ENCODE results near the gene GALNTL6. TPM values are rescaled to one million over a fixed set of nuclear protein-coding genes. Genes with fewer than 3 reads are reported as not detected.

Gene GALNTL6
- polyA plus RNA-seq, 1 donor from 2014 or later = 14.9 TPM

DNA sequence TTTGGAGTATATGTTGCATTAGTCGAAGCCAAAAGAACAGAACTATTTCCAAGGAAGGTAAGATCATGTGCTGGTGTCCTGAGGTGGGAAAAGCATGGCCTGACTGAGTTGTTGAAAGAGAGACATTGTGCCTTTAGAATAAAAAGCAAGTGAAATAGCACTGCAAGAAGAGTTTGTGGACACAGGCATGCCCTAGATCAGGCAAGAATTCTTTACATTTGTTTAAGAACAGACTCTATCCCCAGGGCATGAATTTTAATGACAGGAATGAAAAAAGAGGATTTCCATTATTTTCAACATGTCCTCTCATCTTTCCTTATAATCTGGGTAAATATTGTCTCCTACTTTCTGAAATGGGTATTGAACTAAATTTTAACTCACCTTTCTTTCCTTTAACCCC, 839.2 kb downstream of the GALNTL6 start:
- H3K4me2 ChIP-seq (ENCODE audit: low read length) = no peak overlapping the region
- TF ChIP-seq MXI1 (conservative IDR thresholded peaks at IDR 0.05; ENCODE audit: poor library complexity, severe bottlenecking) = no peak
- H3K79me2 ChIP-seq (replicated peaks; ENCODE audit: insufficient read depth, low read length) = no peaks in the 10 kb centered on the region
- no peak overlapping the region for H3K4me3 ChIP-seq (ENCODE audit: low read length)
- H3K9me2 ChIP-seq (ENCODE audit: insufficient read depth, low read length) = no peaks in the 10 kb centered on the region
- no peaks in the 10 kb centered on the region for H3K9me3 ChIP-seq (ENCODE audit: low read length)
- no peak overlapping the region for H3K27ac ChIP-seq (ENCODE audit: low read length)
- no peak overlapping the region for H2AFZ ChIP-seq (ENCODE audit: low read depth, low read length)
- H4K20me1 ChIP-seq (ENCODE audit: insufficient read depth) = no peaks in the 10 kb centered on the region
- H3K9ac ChIP-seq (ENCODE audit: low read length) = no peak overlapping the region
- H3K36me3 ChIP-seq (ENCODE audit: insufficient read depth, low read length) = no peaks in the 10 kb centered on the region
- no peaks in the 10 kb centered on the region for H3K27me3 ChIP-seq (ENCODE audit: insufficient read depth, low read depth, low read length)
- peaks cover 3% of the 10 kb centered on the region for H3F3A ChIP-seq (ENCODE audit: insufficient read depth, low read length, poor library complexity, severe bottlenecking)

- no peaks in the 10 kb centered on the region for H3K9me2 ChIP-seq (ENCODE audit: insufficient read depth, low read length)
- H3K27ac ChIP-seq (ENCODE audit: low read length) = no peak overlapping the region
- H4K20me1 ChIP-seq (ENCODE audit: insufficient read depth) = no peaks in the 10 kb centered on the region
- H3K4me2 ChIP-seq (ENCODE audit: low read length) = no peak overlapping the region
- TF ChIP-seq SMC3 (conservative IDR thresholded peaks at IDR 0.05; ENCODE audit: poor library complexity) (no peak), TAF1 (IDR thresholded peaks at IDR 0.05; ENCODE audit: low read depth) (no peak), MXI1 (conservative IDR thresholded peaks at IDR 0.05; ENCODE audit: poor library complexity, severe bottlenecking) (no peak), EZH2 (IDR thresholded peaks at IDR 0.05; ENCODE audit: borderline replicate concordance, insufficient read depth, low read length, poor library complexity, severe bottlenecking) (no peak), POLR2AphosphoS5 (IDR thresholded peaks at IDR 0.05) (no peak), EP300 (conservative IDR thresholded peaks at IDR 0.05; ENCODE audit: poor library complexity, severe bottlenecking) (no peak), RAD21 (conservative IDR thresholded peaks at IDR 0.05) (no peak)
- TF ChIP-seq, protein P1, sequence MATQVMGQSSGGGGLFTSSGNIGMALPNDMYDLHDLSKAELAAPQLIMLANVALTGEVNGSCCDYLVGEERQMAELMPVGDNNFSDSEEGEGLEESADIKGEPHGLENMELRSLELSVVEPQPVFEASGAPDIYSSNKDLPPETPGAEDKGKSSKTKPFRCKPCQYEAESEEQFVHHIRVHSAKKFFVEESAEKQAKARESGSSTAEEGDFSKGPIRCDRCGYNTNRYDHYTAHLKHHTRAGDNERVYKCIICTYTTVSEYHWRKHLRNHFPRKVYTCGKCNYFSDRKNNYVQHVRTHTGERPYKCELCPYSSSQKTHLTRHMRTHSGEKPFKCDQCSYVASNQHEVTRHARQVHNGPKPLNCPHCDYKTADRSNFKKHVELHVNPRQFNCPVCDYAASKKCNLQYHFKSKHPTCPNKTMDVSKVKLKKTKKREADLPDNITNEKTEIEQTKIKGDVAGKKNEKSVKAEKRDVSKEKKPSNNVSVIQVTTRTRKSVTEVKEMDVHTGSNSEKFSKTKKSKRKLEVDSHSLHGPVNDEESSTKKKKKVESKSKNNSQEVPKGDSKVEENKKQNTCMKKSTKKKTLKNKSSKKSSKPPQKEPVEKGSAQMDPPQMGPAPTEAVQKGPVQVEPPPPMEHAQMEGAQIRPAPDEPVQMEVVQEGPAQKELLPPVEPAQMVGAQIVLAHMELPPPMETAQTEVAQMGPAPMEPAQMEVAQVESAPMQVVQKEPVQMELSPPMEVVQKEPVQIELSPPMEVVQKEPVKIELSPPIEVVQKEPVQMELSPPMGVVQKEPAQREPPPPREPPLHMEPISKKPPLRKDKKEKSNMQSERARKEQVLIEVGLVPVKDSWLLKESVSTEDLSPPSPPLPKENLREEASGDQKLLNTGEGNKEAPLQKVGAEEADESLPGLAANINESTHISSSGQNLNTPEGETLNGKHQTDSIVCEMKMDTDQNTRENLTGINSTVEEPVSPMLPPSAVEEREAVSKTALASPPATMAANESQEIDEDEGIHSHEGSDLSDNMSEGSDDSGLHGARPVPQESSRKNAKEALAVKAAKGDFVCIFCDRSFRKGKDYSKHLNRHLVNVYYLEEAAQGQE (IDR thresholded peaks at IDR 0.05; ENCODE audit: borderline replicate concordance) = no peak
- TF ChIP-seq, protein P2, sequence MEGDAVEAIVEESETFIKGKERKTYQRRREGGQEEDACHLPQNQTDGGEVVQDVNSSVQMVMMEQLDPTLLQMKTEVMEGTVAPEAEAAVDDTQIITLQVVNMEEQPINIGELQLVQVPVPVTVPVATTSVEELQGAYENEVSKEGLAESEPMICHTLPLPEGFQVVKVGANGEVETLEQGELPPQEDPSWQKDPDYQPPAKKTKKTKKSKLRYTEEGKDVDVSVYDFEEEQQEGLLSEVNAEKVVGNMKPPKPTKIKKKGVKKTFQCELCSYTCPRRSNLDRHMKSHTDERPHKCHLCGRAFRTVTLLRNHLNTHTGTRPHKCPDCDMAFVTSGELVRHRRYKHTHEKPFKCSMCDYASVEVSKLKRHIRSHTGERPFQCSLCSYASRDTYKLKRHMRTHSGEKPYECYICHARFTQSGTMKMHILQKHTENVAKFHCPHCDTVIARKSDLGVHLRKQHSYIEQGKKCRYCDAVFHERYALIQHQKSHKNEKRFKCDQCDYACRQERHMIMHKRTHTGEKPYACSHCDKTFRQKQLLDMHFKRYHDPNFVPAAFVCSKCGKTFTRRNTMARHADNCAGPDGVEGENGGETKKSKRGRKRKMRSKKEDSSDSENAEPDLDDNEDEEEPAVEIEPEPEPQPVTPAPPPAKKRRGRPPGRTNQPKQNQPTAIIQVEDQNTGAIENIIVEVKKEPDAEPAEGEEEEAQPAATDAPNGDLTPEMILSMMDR (IDR thresholded peaks at IDR 0.05; ENCODE audit: poor library complexity, severe bottlenecking) = no peak
- no peaks in the 10 kb centered on the region for H3K9me3 ChIP-seq (ENCODE audit: low read length)
- H3K36me3 ChIP-seq (ENCODE audit: insufficient read depth, low read length) = no peaks in the 10 kb centered on the region
- no peaks in the 10 kb centered on the region for H3K79me2 ChIP-seq (replicated peaks; ENCODE audit: insufficient read depth, low read length)
- H3K9ac ChIP-seq (ENCODE audit: low read length) = no peak overlapping the region
- no peak overlapping the region for H3K4me3 ChIP-seq (ENCODE audit: low read length)
- peaks cover 3% of the 10 kb centered on the region for H3F3A ChIP-seq (ENCODE audit: insufficient read depth, low read length, poor library complexity, severe bottlenecking)
- no peaks in the 10 kb centered on the region for H3K27me3 ChIP-seq (ENCODE audit: insufficient read depth, low read depth, low read length)
- H2AFZ ChIP-seq (ENCODE audit: low read depth, low read length) = no peak overlapping the region
Measured at GRCh38 chr4:172653676-172654075, 840.5 kb downstream of the GALNTL6 start.

GRCh38 chr4:172654457-172654856, 841.3 kb downstream of the GALNTL6 start:
- H3K4me2 ChIP-seq (ENCODE audit: low read length) = peak overlapping the region; percentile 8

More at GRCh38 chr4:172654457-172654856, 841.3 kb downstream of the GALNTL6 start:
- TF ChIP-seq, protein P1 (IDR thresholded peaks at IDR 0.05; ENCODE audit: borderline replicate concordance) = peak; percentile 32
- no peak for TF ChIP-seq EZH2 (IDR thresholded peaks at IDR 0.05; ENCODE audit: borderline replicate concordance, insufficient read depth, low read length, poor library complexity, severe bottlenecking)
- peak; percentile 91 for TF ChIP-seq POLR2AphosphoS5 (IDR thresholded peaks at IDR 0.05)
- peak; percentile 97 for TF ChIP-seq EP300 (conservative IDR thresholded peaks at IDR 0.05; ENCODE audit: poor library complexity, severe bottlenecking)
- no peaks in the 10 kb centered on the region for H3K9me2 ChIP-seq (ENCODE audit: insufficient read depth, low read length)
- H3F3A ChIP-seq (ENCODE audit: insufficient read depth, low read length, poor library complexity, severe bottlenecking) = peaks cover 3% of the 10 kb centered on the region
- H3K9me3 ChIP-seq (ENCODE audit: low read length) = no peaks in the 10 kb centered on the region
- H4K20me1 ChIP-seq (ENCODE audit: insufficient read depth) = no peaks in the 10 kb centered on the region
- no peaks in the 10 kb centered on the region for H3K36me3 ChIP-seq (ENCODE audit: insufficient read depth, low read length)
- no peak overlapping the region for H3K27ac ChIP-seq (ENCODE audit: low read length)
- H3K27me3 ChIP-seq (ENCODE audit: insufficient read depth, low read depth, low read length) = no peaks in the 10 kb centered on the region
- H3K9ac ChIP-seq (ENCODE audit: low read length) = no peak overlapping the region
- no peaks in the 10 kb centered on the region for H3K79me2 ChIP-seq (replicated peaks; ENCODE audit: insufficient read depth, low read length)
- no peak overlapping the region for H2AFZ ChIP-seq (ENCODE audit: low read depth, low read length)
- H3K4me3 ChIP-seq (ENCODE audit: low read length) = no peak overlapping the region
